Muscle of leg (tissue), 11 donors: Measurements from ENCODE around the gene SLC50A1. TPM values are rescaled to one million over a fixed set of nuclear protein-coding genes. Genes with fewer than 3 reads are reported as not detected.

Source experiments
- DNase-seq: peaks from one replicate; pipeline ENCODE4 v3.0.0; 2013
- H3K27ac ChIP-seq: one replicate; pipeline ENCODE4 v1.5.1; 2013; ENCODE audit warnings: mild to moderate bottlenecking, low read length, control low read depth
- H3K27me3 ChIP-seq: one replicate; pipeline ENCODE4 v1.6.1; 2013; ENCODE audit warnings: low read length; ENCODE audit not compliant: control insufficient read depth, insufficient read depth
- H3K36me3 ChIP-seq: one replicate; pipeline ENCODE4 v1.6.1; 2013; ENCODE audit warnings: low read length; ENCODE audit not compliant: control insufficient read depth, insufficient read depth
- H3K4me1 ChIP-seq: one replicate; pipeline ENCODE4 v1.6.1; 2013; ENCODE audit warnings: low read length; ENCODE audit not compliant: control insufficient read depth, insufficient read depth
- H3K4me3 ChIP-seq: one replicate; pipeline ENCODE4 v1.5.1; 2013; ENCODE audit warnings: low read length, control low read depth
- H3K9me3 ChIP-seq: replicated peaks from 2 replicates; pipeline ENCODE4 v1.6.1; 2013; ENCODE audit warnings: low read depth, low read length; ENCODE audit not compliant: control insufficient read depth
- WGBS: methylation state at CpG from one replicate; pipeline ENCODE4 v1.1.5; 2013; ENCODE audit warnings: missing lambda C conversion rate; ENCODE audit not compliant: insufficient coverage; 5-methylcytosine and 5-hydroxymethylcytosine counted together
- polyA plus RNA-seq, 8 donors: library from polyadenylated mRNA; unstranded; fragments of 120-200 nt; gene quantifications; one replicate each; pipeline versions ENCODE4 v1.2.1 to v1.2.3, GENCODE V29; 2013; ENCODE audit warnings: inconsistent platforms in 1 of 8, low replicate concordance in 1 of 8; ENCODE audit not compliant: insufficient read length in 8 of 8, insufficient read depth in 1 of 8
- total RNA-seq: library from RNA; stranded (reverse); fragments of 120-200 nt; gene quantifications from one replicate; pipeline ENCODE4 v1.2.4, GENCODE V29; 2013

Gene SLC50A1
- total and polyA plus RNA-seq, 9 donors: 18.6 to 26.2 (median 21.2) TPM

- Histone ChIP-seq H3K27me3 (peaks cover 19% of the 10 kb centered on the region), H3K9me3 (no peaks in the 10 kb centered on the region), H3K4me3 (no peak overlapping the region), H3K4me1 (peaks cover 25% of the 10 kb centered on the region), H3K27ac (no peak overlapping the region), H3K36me3 (peaks cover under 1% of the 10 kb centered on the region)
- DNase-seq: peak; percentile 80
- WGBS: 97% methylated on average over 5 of the region's 8 CpGs
These were observed 41.0 kb downstream of the SLC50A1 start for GRCh38 chr1:155176544-155177071.

- DNase-seq: peak; percentile 13
- no peaks in the 10 kb centered on the region for H3K9me3 ChIP-seq
- no peak overlapping the region for H3K4me3 ChIP-seq
- H3K4me1 ChIP-seq: peaks cover 21% of the 10 kb centered on the region
- H3K36me3 ChIP-seq: no peaks in the 10 kb centered on the region
- peaks cover 19% of the 10 kb centered on the region for H3K27me3 ChIP-seq
- 82% methylated on average over 10 of the region's 11 CpGs for WGBS
- H3K27ac ChIP-seq: no peak overlapping the region
These were observed 41.7 kb downstream of the SLC50A1 start for GRCh38 chr1:155177192-155177917.

GRCh38 chr1:155177918-155178281 is 42.2 kb downstream of the SLC50A1 start:
- Histone ChIP-seq H3K36me3 (no peaks in the 10 kb centered on the region), H3K27me3 (peaks cover 19% of the 10 kb centered on the region), H3K4me1 (peaks cover 18% of the 10 kb centered on the region), H3K27ac (no peak overlapping the region), H3K4me3 (no peak overlapping the region), H3K9me3 (no peaks in the 10 kb centered on the region)
- peak; percentile 9 for DNase-seq
- WGBS: 93% methylated on average over 9 of the region's 9 CpGs

GRCh38 chr1:155178441-155179111 is 42.9 kb downstream of the SLC50A1 start:
- Histone ChIP-seq H3K27ac (no peak overlapping the region), H3K4me1 (peaks cover 15% of the 10 kb centered on the region), H3K36me3 (no peaks in the 10 kb centered on the region), H3K27me3 (peaks cover 19% of the 10 kb centered on the region), H3K4me3 (no peak overlapping the region), H3K9me3 (no peaks in the 10 kb centered on the region)
- 87% methylated on average over 27 of the region's 30 CpGs for WGBS
- DNase-seq: peak; percentile 11

GRCh38 chr1:155179112-155180031 is 43.7 kb downstream of the SLC50A1 start:
- H3K27ac ChIP-seq: no peak overlapping the region
- WGBS: 93% methylated on average over 30 of the region's 31 CpGs
- no peaks in the 10 kb centered on the region for H3K36me3 ChIP-seq
- no peaks in the 10 kb centered on the region for H3K9me3 ChIP-seq
- no peak overlapping the region for H3K4me3 ChIP-seq
- peaks cover 11% of the 10 kb centered on the region for H3K27me3 ChIP-seq
- peaks cover 15% of the 10 kb centered on the region for H3K4me1 ChIP-seq
- DNase-seq: peak; percentile 8

- no peak overlapping the region for H3K27ac ChIP-seq
- H3K4me1 ChIP-seq: peaks cover 32% of the 10 kb centered on the region
- WGBS: 92% methylated on average over 11 of the region's 18 CpGs
These were observed 45.9 kb downstream of the SLC50A1 start for GRCh38 chr1:155181371-155182051.

GRCh38 chr1:155182052-155182550 is 46.4 kb downstream of the SLC50A1 start:
- no peaks in the 10 kb centered on the region for H3K36me3 ChIP-seq
- H3K27ac ChIP-seq: no peak overlapping the region
- H3K9me3 ChIP-seq: no peaks in the 10 kb centered on the region
- peaks cover 28% of the 10 kb centered on the region for H3K4me1 ChIP-seq
- H3K27me3 ChIP-seq: no peaks in the 10 kb centered on the region
- WGBS: 89% methylated on average over 5 of the region's 7 CpGs
- H3K4me3 ChIP-seq: no peak overlapping the region
- DNase-seq: peak; percentile 4

More at GRCh38 chr1:155181371-155182051, 45.9 kb downstream of the SLC50A1 start:
- DNase-seq: no peak
- Histone ChIP-seq H3K4me3 (no peak overlapping the region), H3K36me3 (no peaks in the 10 kb centered on the region), H3K27me3 (no peaks in the 10 kb centered on the region), H3K9me3 (no peaks in the 10 kb centered on the region)

GRCh38 chr1:155183775-155184221 is 48.1 kb downstream of the SLC50A1 start:
- 93% methylated on average over 20 of the region's 20 CpGs for WGBS
- peak; percentile 13 for DNase-seq
- no peaks in the 10 kb centered on the region for H3K9me3 ChIP-seq
- peak overlapping the region; percentile 93 for H3K27ac ChIP-seq
- H3K27me3 ChIP-seq: no peaks in the 10 kb centered on the region
- no peaks in the 10 kb centered on the region for H3K36me3 ChIP-seq
- no peak overlapping the region for H3K4me3 ChIP-seq
- H3K4me1 ChIP-seq: peaks cover 28% of the 10 kb centered on the region

- Histone ChIP-seq H3K36me3 (no peaks in the 10 kb centered on the region), H3K9me3 (no peaks in the 10 kb centered on the region), H3K27ac (peak overlapping the region; percentile 93), H3K4me1 (peaks cover 28% of the 10 kb centered on the region), H3K4me3 (no peak overlapping the region), H3K27me3 (no peaks in the 10 kb centered on the region)
- no peak for DNase-seq
- 79% methylated on average over 2 of the region's 4 CpGs for WGBS
These were observed 48.7 kb downstream of the SLC50A1 start for GRCh38 chr1:155184351-155184811.
